ENCODE data around the gene MICAL2. TPM values are rescaled to one million over a fixed set of nuclear protein-coding genes. Genes with fewer than 3 reads are reported as not detected.

MICAL2 gene
- total and polyA plus RNA-seq, 2 donors (not counting 3 experiments of a cell fraction or from before 2014, with no cell fraction given), result 67.6 to 200 TPM

GRCh38 chr11:12170501-12170900, 60.1 kb downstream of the MICAL2 start:
- no peaks in the 10 kb centered on the region for H3K27me3 ChIP-seq (ENCODE audit: control insufficient read depth in 2 of 2, insufficient read depth in 2 of 2, low read length in 2 of 2)
- no peak for FAIRE-seq
- H3K4me3 ChIP-seq (replicated peaks in 1 of 3; ENCODE audit: insufficient read depth in 1 of 3, low read depth in 1 of 3, low read length in 3 of 3), result no peak overlapping the region
- no peak overlapping the region for H3K4me2 ChIP-seq (ENCODE audit: insufficient read depth, low read length)
- no peak for DNase-seq (ENCODE audit: low read depth, low spot score)
- H3K9me3 ChIP-seq (replicated peaks; ENCODE audit: control insufficient read depth, insufficient read depth, low read length), result no peaks in the 10 kb centered on the region
- no peak overlapping the region for H3K27ac ChIP-seq (ENCODE audit: insufficient read depth, low read depth, low read length)
- intact Hi-C loops (cut with micrococcal nuclease) (no loop called here), dilution Hi-C loops (cut with MboI; ENCODE audit: extremely low pct_ligation_motif_present, low sequenced_read_pairs) (no loop called here)
- no TSS peak for BruUV-seq (replicated peaks)
- ChIA-PET POLR2A (no interaction called here), CTCF (interaction anchor here (1.4 kb wide), 1 partner anchor 69 kb away, joined by 3 read pairs; no protein-coding TSS in a partner anchor)
- H2AFZ ChIP-seq (ENCODE audit: low read depth, low read length), result no peak overlapping the region
- TF ChIP-seq POLR2AphosphoS5 (IDR thresholded peaks at IDR 0.05; ENCODE audit: insufficient read depth, low read depth, low read length) (no peak), MYC (IDR thresholded peaks at IDR 0.05; ENCODE audit: low read depth, low read length) (no peak), CTCF (IDR thresholded peaks at IDR 0.05; ENCODE audit: extremely low read depth in 1 of 2, insufficient read depth in 1 of 2, low read depth in 1 of 2, low read length in 2 of 2) (no peak), EZH2 (IDR thresholded peaks at IDR 0.05; ENCODE audit: borderline replicate concordance, low read depth, low read length, severe bottlenecking) (no peak), FOS (IDR thresholded peaks at IDR 0.05; ENCODE audit: borderline replicate concordance, insufficient read depth, low read length) (no peak), JUN (IDR thresholded peaks at IDR 0.05; ENCODE audit: borderline replicate concordance, insufficient read depth, insufficient read length, low read depth) (no peak), POLR2A (IDR thresholded peaks at IDR 0.05; ENCODE audit: low read depth, low read length) (no peak), GATA2 (IDR thresholded peaks at IDR 0.05; ENCODE audit: insufficient read depth, insufficient read length, low read depth, low read length) (no peak)
- TF ChIP-seq, protein P1, sequence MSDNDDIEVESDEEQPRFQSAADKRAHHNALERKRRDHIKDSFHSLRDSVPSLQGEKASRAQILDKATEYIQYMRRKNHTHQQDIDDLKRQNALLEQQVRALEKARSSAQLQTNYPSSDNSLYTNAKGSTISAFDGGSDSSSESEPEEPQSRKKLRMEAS (IDR thresholded peaks at IDR 0.05; ENCODE audit: insufficient read depth, insufficient read length), result no peak
- H3K79me2 ChIP-seq (ENCODE audit: control insufficient read depth, insufficient read depth, low read length), result peaks cover 49% of the 10 kb centered on the region
- H3K9ac ChIP-seq (replicated peaks; ENCODE audit: extremely low read depth, insufficient read depth, low read length), result no peak overlapping the region
- peaks cover 0 to 3% of the 10 kb centered on the region in 2 experiments for H3K36me3 ChIP-seq (ENCODE audit: control insufficient read depth in 2 of 2, extremely low read depth in 1 of 2, insufficient read depth in 2 of 2, low read length in 2 of 2)
- H4K20me1 ChIP-seq (replicated peaks; ENCODE audit: control insufficient read depth, extremely low read depth, insufficient read depth, low read length), result no peaks in the 10 kb centered on the region
- no peaks in the 10 kb centered on the region for H3K9me1 ChIP-seq (replicated peaks; ENCODE audit: control insufficient read depth, extremely low read depth, insufficient read depth, low read length)
- H3K4me1 ChIP-seq (ENCODE audit: control insufficient read depth, extremely low read depth, insufficient read depth, low read length), result peaks cover 47% of the 10 kb centered on the region

Data from endothelial cell of umbilical vein (primary cell).